ENCODE results near the gene EFNA4. TPM values are rescaled to one million over a fixed set of nuclear protein-coding genes. Genes with fewer than 3 reads are reported as not detected.

Gene EFNA4
- total and polyA plus RNA-seq, 2 of the 8 experiments (the other 6 are each of a cell fraction or from before 2014, with no cell fraction given), result 21.9 to 23.9 TPM

DNA sequence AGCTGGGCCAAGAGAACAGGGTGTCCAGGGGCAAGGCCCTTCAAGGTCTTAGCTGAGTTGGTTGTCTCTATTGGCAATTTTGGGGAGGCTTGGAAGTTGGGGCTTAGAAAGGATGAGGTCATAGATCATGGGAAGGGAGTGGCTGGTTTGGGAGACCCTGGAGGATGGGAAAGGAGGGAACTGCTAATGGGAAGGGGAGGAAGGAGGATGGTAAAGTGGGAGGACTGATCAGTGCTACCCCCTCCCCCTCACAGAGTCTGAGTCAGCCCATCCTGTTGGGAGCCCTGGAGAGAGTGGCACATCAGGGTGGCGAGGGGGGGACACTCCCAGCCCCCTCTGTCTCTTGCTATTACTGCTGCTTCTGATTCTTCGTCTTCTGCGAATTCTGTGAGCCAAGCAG, 5.1 kb downstream of the EFNA4 start:
- DNase-seq (ENCODE audit: low read depth in 1 of 2, low spot score in 2 of 2) (no peak), FAIRE-seq (no peak)
- peaks cover 0 to 15% of the 10 kb centered on the region in 2 experiments; a peak in 2 of 4 replicates for H3K79me2 ChIP-seq (ENCODE audit: control insufficient read depth in 1 of 2, insufficient read depth in 2 of 2, low read length in 2 of 2)
- H3K18ac ChIP-seq (ENCODE audit: extremely low read depth, low read length), result no peak overlapping the region
- ChIA-PET POLR2A (ENCODE audit: partially characterized antibody) (no interaction called here), CTCF (ENCODE audit: partially characterized antibody) (interaction anchor here (1.0 to 33.9 kb wide), 5 partner anchors 4 to 101 kb away, joined by 3 to 907 read pairs (median 169); partner anchors contain the start of genes ADAM15, EFNA3 and EFNA4)
- H4K8ac ChIP-seq (ENCODE audit: extremely low read depth, insufficient read depth, low read length), result no peak overlapping the region
- no peak overlapping the region for H2BK120ac ChIP-seq (replicated peaks; ENCODE audit: low read depth, low read length)
- H2BK5ac ChIP-seq (ENCODE audit: low read depth, low read length), result no peak overlapping the region
- no peak overlapping the region for H3K56ac ChIP-seq (replicated peaks; ENCODE audit: insufficient read length, low read depth, low read length)
- no peak overlapping the region for H2AK5ac ChIP-seq (ENCODE audit: low read depth, low read length)
- H3K9me3 ChIP-seq (ENCODE audit: insufficient read depth in 2 of 2, low read depth in 1 of 2, low read length in 1 of 2), result no peaks in the 10 kb centered on the region
- H4K91ac ChIP-seq (replicated peaks; ENCODE audit: insufficient read length, low read length), result no peak overlapping the region
- peaks cover 0 to 7% (median 1%) of the 10 kb centered on the region in 4 experiments; a peak in 3 of 7 replicates for H3K27me3 ChIP-seq (replicated peaks in 1 of 4; ENCODE audit: control insufficient read depth in 3 of 4, extremely low read depth in 1 of 4, insufficient read depth in 3 of 4, low read length in 3 of 4)
- no peak overlapping the region for H2AFZ ChIP-seq (ENCODE audit: low read length)
- peaks cover 16% of the 10 kb centered on the region for H3K23me2 ChIP-seq (ENCODE audit: low read depth, low read length)
- H3K4me3 ChIP-seq (ENCODE audit: extremely low read depth in 1 of 4, insufficient read depth in 2 of 4, low read depth in 3 of 4, low read length in 4 of 4), result no peak overlapping the region
- H3K14ac ChIP-seq (ENCODE audit: insufficient read length), result no peak overlapping the region
- H3K4me2 ChIP-seq (ENCODE audit: insufficient read depth in 1 of 2, low read depth in 2 of 2, low read length in 2 of 2), result no peak overlapping the region
- no peak overlapping the region for H3K4ac ChIP-seq (replicated peaks; ENCODE audit: insufficient read length, low read depth, low read length)
- H4K5ac ChIP-seq (ENCODE audit: insufficient read length, low read depth, low read length), result no peak overlapping the region
- peaks cover 4 to 36% (median 20%) of the 10 kb centered on the region in 4 experiments for H3K4me1 ChIP-seq (replicated peaks in 1 of 4; ENCODE audit: control insufficient read depth in 3 of 4, insufficient read depth in 4 of 4, low read length in 3 of 4)
- H2BK15ac ChIP-seq (ENCODE audit: low read length), result no peak overlapping the region
- no peaks in the 10 kb centered on the region for H3K79me1 ChIP-seq (ENCODE audit: low read depth, low read length)
- peaks cover 12 to 23% of the 10 kb centered on the region in 2 experiments for H4K20me1 ChIP-seq (replicated peaks in 1 of 2; ENCODE audit: control insufficient read depth in 1 of 2, insufficient read depth in 2 of 2, low read length in 2 of 2)
- no peak overlapping the region for H3K27ac ChIP-seq (ENCODE audit: low read depth, low read length)
- no peak overlapping the region for H2BK20ac ChIP-seq (ENCODE audit: low read length)
- no peak overlapping the region for H3K23ac ChIP-seq (ENCODE audit: insufficient read length)
- no peak overlapping the region for H2BK12ac ChIP-seq (ENCODE audit: low read depth, low read length)
- H3K36me3 ChIP-seq (ENCODE audit: control insufficient read depth in 2 of 4, insufficient read depth in 4 of 4, low read length in 3 of 4), result peaks cover 0 to 12% (median 4%) of the 10 kb centered on the region in 4 experiments; a peak in 5 of 8 replicates
- 85% methylated on average over 3 of the region's 3 CpGs; no CpG with 5 or more reads in 1 of the 2 experiments for WGBS, 2 experiments (ENCODE audit: extremely low coverage in 1 of 2, insufficient coverage in 1 of 2, insufficient read length in 1 of 2, insufficient replicate concordance in 2 of 2, low coverage in 1 of 2, low lambda C conversion rate in 2 of 2, missing lambda C conversion rate in 1 of 2)
- no peak overlapping the region for H3K9ac ChIP-seq (replicated peaks in 1 of 4; ENCODE audit: extremely low read depth in 1 of 4, low read depth in 3 of 4, low read length in 3 of 4)
- TF ChIP-seq TAF7 (optimal IDR thresholded peaks at IDR 0.05; ENCODE audit: borderline replicate concordance, low read depth, low read length) (no peak), ZNF274 (IDR thresholded peaks at IDR 0.05; ENCODE audit: borderline replicate concordance, extremely low read depth, low read length) (no peak), GTF2F1 (IDR thresholded peaks at IDR 0.05; ENCODE audit: borderline replicate concordance, low read depth, low read length) (no peak), KDM4A (IDR thresholded peaks at IDR 0.05; ENCODE audit: low read depth, low read length, severe bottlenecking) (no peak), EGR1 (IDR thresholded peaks at IDR 0.05; ENCODE audit: borderline replicate concordance, low read depth, low read length) (no peak), GABPA (IDR thresholded peaks at IDR 0.05; ENCODE audit: borderline replicate concordance, insufficient read depth, low read length) (no peak), HDAC6 (IDR thresholded peaks at IDR 0.05; ENCODE audit: low read depth, low read length) (no peak), CBX8 (IDR thresholded peaks at IDR 0.05; ENCODE audit: borderline replicate concordance, low read depth, low read length) (no peak), SIN3A (conservative IDR thresholded peaks at IDR 0.05 in 1 of 2, IDR thresholded peaks at IDR 0.05 in 1 of 2; ENCODE audit: low read depth in 1 of 2, low read length in 2 of 2) (no peak), CHD1 (IDR thresholded peaks at IDR 0.05; ENCODE audit: low read depth, low read length) (no peak)
- TF ChIP-seq, protein P1, sequence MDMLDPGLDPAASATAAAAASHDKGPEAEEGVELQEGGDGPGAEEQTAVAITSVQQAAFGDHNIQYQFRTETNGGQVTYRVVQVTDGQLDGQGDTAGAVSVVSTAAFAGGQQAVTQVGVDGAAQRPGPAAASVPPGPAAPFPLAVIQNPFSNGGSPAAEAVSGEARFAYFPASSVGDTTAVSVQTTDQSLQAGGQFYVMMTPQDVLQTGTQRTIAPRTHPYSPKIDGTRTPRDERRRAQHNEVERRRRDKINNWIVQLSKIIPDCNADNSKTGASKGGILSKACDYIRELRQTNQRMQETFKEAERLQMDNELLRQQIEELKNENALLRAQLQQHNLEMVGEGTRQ (IDR thresholded peaks at IDR 0.05; ENCODE audit: low read length), result no peak
- TF ChIP-seq, protein P2, sequence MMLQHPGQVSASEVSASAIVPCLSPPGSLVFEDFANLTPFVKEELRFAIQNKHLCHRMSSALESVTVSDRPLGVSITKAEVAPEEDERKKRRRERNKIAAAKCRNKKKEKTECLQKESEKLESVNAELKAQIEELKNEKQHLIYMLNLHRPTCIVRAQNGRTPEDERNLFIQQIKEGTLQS (IDR thresholded peaks at IDR 0.05; ENCODE audit: insufficient read depth, low read depth, low read length), result no peak

All from H1 (cell line).